Lung (tissue), 12 donors: ENCODE results near the gene DYNC1H1. TPM values are rescaled to one million over a fixed set of nuclear protein-coding genes. Genes with fewer than 3 reads are reported as not detected.

Experiments used
- ATAC-seq: fragments of 200-7000 bp; cut with Tn5 transposase; one replicate; pipeline ENCODE4 v1.9.1; 2020; ENCODE audit warnings: moderate number of reproducible peaks; ENCODE audit not compliant: insufficient read depth, low FRiP score
- DNase-seq, 3 donors: peaks; one replicate each; pipeline ENCODE4 v3.0.0-alpha.2; 2013 to 2017
- H3K27ac ChIP-seq, 2 donors: one replicate each; pipeline ENCODE4 v1.5.1; 2013; ENCODE audit warnings: mild to moderate bottlenecking in 2 of 2, moderate library complexity in 2 of 2, control low read depth in 1 of 2, inconsistent platforms in 1 of 2, low read depth in 1 of 2, low read length in 1 of 2
- H3K27me3 ChIP-seq, 3 donors: one replicate each; pipeline ENCODE4 v1.5.1; 2013; ENCODE audit warnings: low read length in 2 of 3; ENCODE audit not compliant: control insufficient read depth in 3 of 3, insufficient read depth in 3 of 3
- H3K36me3 ChIP-seq, 4 donors: one replicate each; pipeline ENCODE4 v1.5.1; 2013; ENCODE audit warnings: low read length in 4 of 4, mild to moderate bottlenecking in 1 of 4, moderate library complexity in 1 of 4; ENCODE audit not compliant: control insufficient read depth in 4 of 4, insufficient read depth in 4 of 4
- H3K4me1 ChIP-seq, 5 donors: one replicate each; pipeline ENCODE4 v1.5.1; 2013; ENCODE audit warnings: low read length in 5 of 5, mild to moderate bottlenecking in 2 of 5, moderate library complexity in 1 of 5; ENCODE audit not compliant: control insufficient read depth in 5 of 5, insufficient read depth in 5 of 5
- H3K4me3 ChIP-seq: one replicate; pipeline ENCODE4 v1.5.1; 2013; ENCODE audit warnings: mild to moderate bottlenecking, control low read depth, moderate library complexity
- H3K9ac ChIP-seq, 2 donors: one replicate each; pipeline ENCODE4 v1.5.1; 2013; ENCODE audit warnings: low read length in 2 of 2, control low read depth in 1 of 2; ENCODE audit not compliant: insufficient read depth in 1 of 2
- H3K9me3 ChIP-seq, 4 donors: one replicate each; pipeline ENCODE4 v1.5.1; 2013; ENCODE audit warnings: low read length in 3 of 4, mild to moderate bottlenecking in 1 of 4, moderate library complexity in 1 of 4; ENCODE audit not compliant: control insufficient read depth in 4 of 4, insufficient read depth in 3 of 4
- WGBS, 2 donors: extraction: QIAGEN DNeasy Blood & Tissue Kit; methylation state at CpG; one replicate each; pipeline ENCODE4 v1.1.7; 2013; 5-methylcytosine and 5-hydroxymethylcytosine counted together
- polyA plus RNA-seq, 2 donors: library from polyadenylated mRNA; stranded (reverse); fragments of 200-250 nt; gene quantifications; one replicate each; pipeline ENCODE4 v1.2.1, GENCODE V29; 2013
- total RNA-seq, 2 donors: library from RNA; depleted of rRNA in 1 of 2; stranded (reverse); fragments of >200 nt in 1 of 2; gene quantifications; one replicate each; pipeline ENCODE4 v1.2.1, GENCODE V29; 2014 to 2021
- TF ChIP-seq, protein P1 (sequence below): IDR thresholded peaks from 2 replicates; pipeline ENCODE4 v1.5.1; 2012; ENCODE audit warnings: mild to moderate bottlenecking; ENCODE audit errors: control extremely low read depth, extremely low read depth
- donor health status: control.
- donor health status: control.
- donor health status: Bipolar disorder and iron deficiency.
- donor health status: healthy.
- donor health status: DM: yes; HTN: yes; CAD: no.

DYNC1H1 gene
- total and polyA plus RNA-seq, 4 donors: 111 to 485 (median 328) TPM

- Histone ChIP-seq H3K9ac (no peak overlapping the region), H3K27ac (no peak overlapping the region), H3K4me1 (peaks cover 0 to 6% (median 0%) of the 10 kb centered on the region in 5 donors), H3K27me3 (no peaks in the 10 kb centered on the region), H3K36me3 (peaks cover 12 to 37% (median 16%) of the 10 kb centered on the region in 4 donors), H3K9me3 (no peaks in the 10 kb centered on the region), H3K4me3 (no peak overlapping the region)
- TF ChIP-seq, protein P1, sequence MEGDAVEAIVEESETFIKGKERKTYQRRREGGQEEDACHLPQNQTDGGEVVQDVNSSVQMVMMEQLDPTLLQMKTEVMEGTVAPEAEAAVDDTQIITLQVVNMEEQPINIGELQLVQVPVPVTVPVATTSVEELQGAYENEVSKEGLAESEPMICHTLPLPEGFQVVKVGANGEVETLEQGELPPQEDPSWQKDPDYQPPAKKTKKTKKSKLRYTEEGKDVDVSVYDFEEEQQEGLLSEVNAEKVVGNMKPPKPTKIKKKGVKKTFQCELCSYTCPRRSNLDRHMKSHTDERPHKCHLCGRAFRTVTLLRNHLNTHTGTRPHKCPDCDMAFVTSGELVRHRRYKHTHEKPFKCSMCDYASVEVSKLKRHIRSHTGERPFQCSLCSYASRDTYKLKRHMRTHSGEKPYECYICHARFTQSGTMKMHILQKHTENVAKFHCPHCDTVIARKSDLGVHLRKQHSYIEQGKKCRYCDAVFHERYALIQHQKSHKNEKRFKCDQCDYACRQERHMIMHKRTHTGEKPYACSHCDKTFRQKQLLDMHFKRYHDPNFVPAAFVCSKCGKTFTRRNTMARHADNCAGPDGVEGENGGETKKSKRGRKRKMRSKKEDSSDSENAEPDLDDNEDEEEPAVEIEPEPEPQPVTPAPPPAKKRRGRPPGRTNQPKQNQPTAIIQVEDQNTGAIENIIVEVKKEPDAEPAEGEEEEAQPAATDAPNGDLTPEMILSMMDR: no peak
- 84 to 87% methylated on average over 6 of the region's 6 CpGs for WGBS, 2 donors
- no peak for DNase-seq
- ATAC-seq: no peak
Observed at GRCh38 chr14:101977311-101978071, 13.1 kb downstream of the DYNC1H1 start.

- Histone ChIP-seq H3K27me3 (no peaks in the 10 kb centered on the region), H3K9me3 (no peaks in the 10 kb centered on the region), H3K9ac (no peak overlapping the region), H3K36me3 (peaks cover 14 to 48% (median 24%) of the 10 kb centered on the region in 4 donors), H3K4me3 (no peak overlapping the region), H3K4me1 (peaks cover 0 to 2% (median 0%) of the 10 kb centered on the region in 5 donors), H3K27ac (peak overlapping the region in 1 of 2 donors; percentile 61)
- WGBS, 2 donors: 78 to 79% methylated on average over 6 of the region's 6 CpGs
- ATAC-seq (no peak), DNase-seq (no peak)
- TF ChIP-seq, protein P1: no peak
Observed at GRCh38 chr14:101979666-101980065, 15.3 kb downstream of the DYNC1H1 start.

DNA sequence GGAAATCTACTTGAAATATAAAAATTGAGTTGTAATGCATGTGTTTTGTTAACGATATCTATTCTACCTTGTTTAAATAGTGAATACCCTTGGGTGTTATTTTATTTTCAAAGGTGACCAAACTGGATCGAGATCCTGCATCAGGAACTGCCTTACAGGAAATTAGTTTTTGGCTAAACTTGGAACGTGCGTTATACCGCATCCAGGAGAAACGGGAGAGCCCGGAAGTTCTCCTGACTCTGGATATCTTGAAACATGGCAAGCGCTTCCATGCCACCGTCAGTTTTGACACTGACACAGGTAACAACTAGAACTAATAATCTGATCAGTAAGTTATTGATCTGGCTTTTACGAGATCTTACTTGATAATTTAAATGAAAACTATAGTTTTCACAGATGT is 15.9 kb downstream of the DYNC1H1 start:
- H3K27ac ChIP-seq: peak overlapping the region; percentile 47 to 61
- TF ChIP-seq, protein P1: no peak
- H3K27me3 ChIP-seq: no peaks in the 10 kb centered on the region
- H3K4me1 ChIP-seq: peaks cover 0 to 1% (median 0%) of the 10 kb centered on the region in 5 donors
- no peak overlapping the region for H3K9ac ChIP-seq
- 89 to 92% methylated on average over 10 of the region's 10 CpGs for WGBS, 2 donors
- ATAC-seq: no peak
- H3K4me3 ChIP-seq: no peak overlapping the region
- H3K9me3 ChIP-seq: no peaks in the 10 kb centered on the region
- no peak for DNase-seq
- H3K36me3 ChIP-seq: peaks cover 14 to 48% (median 24%) of the 10 kb centered on the region in 4 donors
